AG04449 (cell line): ENCODE measurements around the gene IL13RA2.

Experiments
- CTCF ChIA-PET: fragments of 350-600 bp; formaldehyde crosslinking; extraction: SDS; loops from one replicate; lab custom pipeline; 2021; ENCODE audit warnings: antibody characterized with exemption; lab: Yijun Ruan, JAX
- POLR2A ChIA-PET: fragments of 400-600, 350-600 bp; formaldehyde crosslinking; extraction: SDS; loops from one replicate; lab custom pipeline; 2020; ENCODE audit warnings: antibody characterized with exemption, inconsistent platforms; lab: Yijun Ruan, JAX
- DNase-seq: peaks from one replicate; pipeline ENCODE4 v3.0.0-alpha.2; 2010; ENCODE audit warnings: low read depth, low spot score
- H3K4me3 ChIP-seq: 2 replicates; pipeline ENCODE4 v1.5.1; 2011; ENCODE audit warnings: low read depth, mild to moderate bottlenecking, control low read depth, low read length
- TF ChIP-seq, protein P1 (sequence below): IDR thresholded peaks from one replicate; pipeline ENCODE4 v1.5.1; 2011; ENCODE audit warnings: mild to moderate bottlenecking, moderate library complexity, low read length, control low read depth, inconsistent platforms; ENCODE audit not compliant: insufficient read depth; ENCODE audit errors: missing control alignments

IL13RA2 gene

DNA sequence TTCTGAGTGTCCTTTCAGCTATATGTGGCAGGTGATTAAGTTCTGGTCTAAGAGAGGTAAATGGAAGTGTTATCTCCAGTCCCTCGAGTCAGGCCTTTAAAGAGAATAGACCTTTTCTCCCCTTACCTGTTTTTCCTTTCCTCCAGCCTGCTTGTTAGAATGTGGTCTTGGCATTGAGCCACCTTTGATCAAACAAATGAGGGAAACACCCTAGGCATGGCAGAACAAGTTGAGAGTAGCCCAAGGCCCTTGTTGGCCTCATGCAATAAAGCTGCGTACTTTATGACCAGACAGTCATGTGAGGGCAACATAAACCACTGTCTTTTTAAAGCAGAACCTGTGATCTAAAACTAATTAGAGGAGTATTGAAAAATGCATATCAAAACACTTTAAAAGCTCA, 13.2 kb upstream of the IL13RA2 start:
- TF ChIP-seq, protein P1, sequence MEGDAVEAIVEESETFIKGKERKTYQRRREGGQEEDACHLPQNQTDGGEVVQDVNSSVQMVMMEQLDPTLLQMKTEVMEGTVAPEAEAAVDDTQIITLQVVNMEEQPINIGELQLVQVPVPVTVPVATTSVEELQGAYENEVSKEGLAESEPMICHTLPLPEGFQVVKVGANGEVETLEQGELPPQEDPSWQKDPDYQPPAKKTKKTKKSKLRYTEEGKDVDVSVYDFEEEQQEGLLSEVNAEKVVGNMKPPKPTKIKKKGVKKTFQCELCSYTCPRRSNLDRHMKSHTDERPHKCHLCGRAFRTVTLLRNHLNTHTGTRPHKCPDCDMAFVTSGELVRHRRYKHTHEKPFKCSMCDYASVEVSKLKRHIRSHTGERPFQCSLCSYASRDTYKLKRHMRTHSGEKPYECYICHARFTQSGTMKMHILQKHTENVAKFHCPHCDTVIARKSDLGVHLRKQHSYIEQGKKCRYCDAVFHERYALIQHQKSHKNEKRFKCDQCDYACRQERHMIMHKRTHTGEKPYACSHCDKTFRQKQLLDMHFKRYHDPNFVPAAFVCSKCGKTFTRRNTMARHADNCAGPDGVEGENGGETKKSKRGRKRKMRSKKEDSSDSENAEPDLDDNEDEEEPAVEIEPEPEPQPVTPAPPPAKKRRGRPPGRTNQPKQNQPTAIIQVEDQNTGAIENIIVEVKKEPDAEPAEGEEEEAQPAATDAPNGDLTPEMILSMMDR, result no peak
- H3K4me3 ChIP-seq, result no peak overlapping the region
- POLR2A ChIA-PET, result no interaction called here
- no peak for DNase-seq
- CTCF ChIA-PET, result no interaction called here

DNA sequence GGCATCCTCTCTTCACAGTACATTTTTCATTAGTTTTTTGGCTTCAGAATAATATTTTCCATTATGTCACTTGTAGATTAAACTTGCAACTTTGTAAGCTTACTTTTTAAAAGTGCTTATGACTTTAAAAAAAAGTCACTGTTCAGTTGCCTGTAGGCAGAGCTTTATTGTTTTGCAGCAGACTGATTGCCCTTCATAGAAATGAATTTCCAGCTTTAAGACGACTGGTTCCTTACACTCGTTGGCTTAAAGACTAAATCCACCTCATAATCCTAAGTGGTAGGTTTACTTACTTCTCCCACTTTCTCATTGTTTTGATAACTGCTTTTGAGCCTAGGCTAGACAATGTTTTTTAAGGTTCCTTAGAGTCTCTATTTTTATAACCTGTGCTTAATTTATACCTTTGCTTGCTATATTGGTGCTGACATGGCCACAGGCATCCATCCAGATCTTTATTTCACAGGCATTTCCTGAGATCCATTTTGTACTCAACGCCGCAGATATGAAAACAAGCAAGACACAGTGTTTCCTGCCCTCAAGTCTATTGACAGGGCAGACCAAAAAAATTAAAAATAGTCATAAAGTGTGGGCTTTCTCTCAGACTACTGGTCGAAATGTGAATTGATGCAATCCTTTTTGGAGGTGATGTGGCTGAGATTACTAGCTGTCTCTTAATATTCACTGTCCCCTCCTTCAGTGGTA, 12.6 kb upstream of the IL13RA2 start:
- DNase-seq, result no peak
- TF ChIP-seq, protein P1, result no peak
- H3K4me3 ChIP-seq, result no peak overlapping the region
- CTCF ChIA-PET, result interaction anchor here (1.2 kb wide), 1 partner anchor 12 kb away, joined by 3 read pairs; no protein-coding TSS in a partner anchor
- POLR2A ChIA-PET, result no interaction called here

DNA sequence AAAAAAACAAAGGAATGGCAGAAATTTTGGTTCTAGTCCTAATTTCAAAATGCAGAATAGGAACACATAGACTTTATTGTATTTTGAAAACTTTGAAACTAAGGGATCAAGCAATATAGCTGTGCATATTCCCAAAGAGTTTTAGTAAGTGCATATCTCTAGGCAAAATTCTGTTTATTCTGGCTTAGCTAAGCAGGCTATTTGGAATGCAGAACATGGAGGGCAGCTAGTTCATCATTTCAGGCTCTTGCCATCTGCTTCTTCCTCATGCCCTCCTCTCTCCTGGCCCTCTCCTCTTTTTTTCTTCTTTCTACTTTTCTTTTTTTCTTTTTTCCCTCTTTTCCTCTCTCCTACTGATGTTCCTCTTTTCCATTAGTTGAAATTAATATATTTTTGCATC, 12.0 kb upstream of the IL13RA2 start:
- TF ChIP-seq, protein P1, result no peak
- CTCF ChIA-PET, result interaction anchor here (1.2 kb wide), 1 partner anchor 11 kb away, joined by 3 read pairs; no protein-coding TSS in a partner anchor
- no peak for DNase-seq
- POLR2A ChIA-PET, result no interaction called here
- no peak overlapping the region for H3K4me3 ChIP-seq

DNA sequence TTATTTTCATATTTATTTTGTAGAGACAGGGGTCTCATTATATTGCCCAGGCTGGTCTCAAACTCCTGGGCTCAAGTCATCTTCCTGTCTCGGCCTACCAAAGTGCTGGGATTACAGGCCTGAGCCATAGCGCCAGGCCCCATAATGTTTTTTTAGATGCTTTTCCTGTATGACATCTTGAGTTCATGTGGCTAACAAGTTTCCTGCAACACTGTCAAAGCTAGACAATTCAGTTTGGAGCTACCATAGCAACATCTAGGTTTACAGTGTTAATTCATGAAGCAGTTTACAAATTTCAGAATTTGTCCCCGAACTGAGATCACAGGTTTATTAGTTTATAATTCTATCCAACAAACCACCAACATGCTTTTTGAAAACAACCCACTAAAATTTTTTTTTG, 6.4 kb upstream of the IL13RA2 start:
- TF ChIP-seq, protein P1, result no peak
- ChIA-PET CTCF (interaction anchor here (1.1 kb wide), 1 partner anchor 667 kb away, joined by 3 read pairs; no protein-coding TSS in a partner anchor), POLR2A (no interaction called here)
- no peak overlapping the region for H3K4me3 ChIP-seq
- DNase-seq, result no peak

DNA sequence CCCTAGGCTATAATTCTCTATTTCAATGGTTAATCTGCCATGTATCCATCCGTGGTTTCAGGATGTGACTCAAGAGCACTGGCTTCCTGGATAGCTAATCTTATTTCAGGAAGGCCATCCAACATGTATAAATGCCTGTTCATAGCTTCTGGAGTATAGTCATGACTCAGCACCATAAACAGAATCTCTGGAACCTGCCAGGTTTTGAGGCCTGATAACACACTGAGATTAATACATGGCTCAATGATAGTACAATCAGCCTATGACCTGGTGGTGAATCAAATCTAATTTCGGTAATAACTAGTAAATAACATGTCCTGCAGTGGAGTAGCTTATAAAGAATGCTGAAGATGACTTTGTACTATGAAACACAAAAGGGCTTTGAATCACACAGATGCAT, 5.7 kb upstream of the IL13RA2 start:
- DNase-seq, result peak; percentile 31
- CTCF ChIA-PET, result interaction anchor here (1.1 kb wide), 1 partner anchor 668 kb away, joined by 3 read pairs; no protein-coding TSS in a partner anchor
- TF ChIP-seq, protein P1, result no peak
- POLR2A ChIA-PET, result no interaction called here
- H3K4me3 ChIP-seq, result no peak overlapping the region

DNA sequence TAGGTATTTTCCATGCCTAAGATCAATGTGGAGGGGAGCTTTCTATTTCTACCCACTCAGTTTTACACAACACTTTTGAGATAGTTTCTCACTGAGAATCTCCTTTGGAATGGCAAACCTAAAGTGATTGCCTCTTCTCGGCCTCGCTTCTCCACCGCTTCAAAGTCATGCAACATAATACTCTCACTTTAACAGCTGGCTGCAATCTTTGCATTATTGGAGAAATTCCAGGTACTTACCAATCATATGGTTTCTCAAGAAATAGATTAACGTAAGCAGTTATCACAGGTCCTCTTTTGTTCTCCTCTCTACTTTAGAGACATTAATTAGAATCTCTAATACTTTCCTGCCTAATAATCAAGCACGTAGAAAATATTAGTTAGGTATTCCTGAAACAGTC, 3.7 kb upstream of the IL13RA2 start:
- TF ChIP-seq, protein P1, result no peak
- H3K4me3 ChIP-seq, result no peak overlapping the region
- no peak for DNase-seq
- POLR2A ChIA-PET, result no interaction called here
- CTCF ChIA-PET, result no interaction called here
